H1 (cell line): Measurements from ENCODE around the gene CLEC2B. TPM values are rescaled to one million over a fixed set of nuclear protein-coding genes. Genes with fewer than 3 reads are reported as not detected.
A peak's percentile ranks its signal among the peaks of the same experiment; 100 is the strongest.

Experiments used
- CTCF ChIA-PET: fragments of 300-600 bp; sonication (Branson Sonifier 250); formaldehyde crosslinking; loops from one replicate; lab custom pipeline; 2021; ENCODE audit not compliant: partially characterized antibody; lab: Charles Lee
- POLR2A ChIA-PET: fragments of 300-600 bp; sonication (Branson Sonifier 250); formaldehyde crosslinking; loops from one replicate; lab custom pipeline; 2021; ENCODE audit warnings: inconsistent platforms; ENCODE audit not compliant: partially characterized antibody; lab: Charles Lee
- DNase-seq, 2 experiments: peaks; one replicate each; pipeline versions ENCODE4 v3.0.0 to v3.0.0-alpha.2; 2010 to 2022; ENCODE audit warnings: low spot score in 2 of 2, low read depth in 1 of 2, mixed read lengths in 1 of 2
- FAIRE-seq: peaks from 2 replicates; lab custom pipeline; 2011; peaks lifted over from hg19 to GRCh38; lab: Jason Lieb, UNC
- H2AFZ ChIP-seq: 2 replicates; pipeline ENCODE4 v1.8.1; 2012; ENCODE audit warnings: low read length, inconsistent platforms
- H2AK5ac ChIP-seq: 2 replicates; pipeline ENCODE4 v1.6.1; 2013; ENCODE audit warnings: low read depth, low read length
- H2BK120ac ChIP-seq: replicated peaks from 2 replicates; pipeline ENCODE3; 2013; ENCODE audit warnings: low read depth, low read length, inconsistent platforms
- H2BK12ac ChIP-seq: 2 replicates; pipeline ENCODE4 v1.6.1; 2013; ENCODE audit warnings: low read depth, low read length
- H2BK15ac ChIP-seq: 2 replicates; pipeline ENCODE4 v1.6.1; 2013; ENCODE audit warnings: low read length
- H2BK20ac ChIP-seq: 2 replicates; pipeline ENCODE4 v1.6.1; 2013; ENCODE audit warnings: low read length
- H2BK5ac ChIP-seq: 2 replicates; pipeline ENCODE4 v1.6.1; 2013; ENCODE audit warnings: low read depth, low read length
- H3K14ac ChIP-seq: 2 replicates; pipeline ENCODE4 v1.6.1; 2013; ENCODE audit warnings: inconsistent platforms; ENCODE audit not compliant: insufficient read length
- H3K18ac ChIP-seq: 2 replicates; pipeline ENCODE4 v1.6.1; 2013; ENCODE audit warnings: low read length; ENCODE audit errors: extremely low read depth
- H3K23ac ChIP-seq: 2 replicates; pipeline ENCODE4 v1.6.1; 2013; ENCODE audit warnings: inconsistent platforms; ENCODE audit not compliant: insufficient read length
- H3K23me2 ChIP-seq: 2 replicates; pipeline ENCODE4 v1.6.1; 2013; ENCODE audit warnings: low read depth, low read length
- H3K27ac ChIP-seq: 2 replicates; pipeline ENCODE4 v1.6.1; 2011; ENCODE audit warnings: low read depth, low read length, inconsistent platforms
- H3K27me3 ChIP-seq, 4 experiments: replicated peaks in 1 of 4; 1 replicate in 1 of 4; 2 replicates in 3 of 4; pipeline versions ENCODE4 v1.6.1 to v1.8.1; 2011 to 2013; ENCODE audit warnings: low read length in 3 of 4, mild to moderate bottlenecking in 3 of 4, inconsistent platforms in 2 of 4, mixed read lengths in 2 of 4, moderate library complexity in 1 of 4; ENCODE audit not compliant: control insufficient read depth in 3 of 4, insufficient read depth in 3 of 4; ENCODE audit errors: extremely low read depth in 1 of 4
- H3K36me3 ChIP-seq, 4 experiments: 2 replicates each; pipeline versions ENCODE4 v1.6.1 to v1.8.1; 2011 to 2013; ENCODE audit warnings: mild to moderate bottlenecking in 4 of 4, low read length in 3 of 4, moderate library complexity in 2 of 4, control low read depth in 1 of 4, inconsistent platforms in 1 of 4; ENCODE audit not compliant: insufficient read depth in 4 of 4, control insufficient read depth in 2 of 4
- H3K4ac ChIP-seq: replicated peaks from 2 replicates; pipeline ENCODE3; 2013; ENCODE audit warnings: low read length, low read depth, mixed read lengths, inconsistent platforms; ENCODE audit not compliant: insufficient read length
- H3K4me1 ChIP-seq, 4 experiments: replicated peaks in 1 of 4; 1 replicate in 1 of 4; 2 replicates in 3 of 4; pipeline versions ENCODE4 v1.6.1 to v1.8.1; 2011 to 2013; ENCODE audit warnings: low read length in 3 of 4, inconsistent platforms in 2 of 4, mixed read lengths in 1 of 4; ENCODE audit not compliant: insufficient read depth in 4 of 4, control insufficient read depth in 3 of 4
- H3K4me2 ChIP-seq, 2 experiments: 2 replicates each; pipeline versions ENCODE4 v1.6.1 to v1.8.1; 2011 to 2013; ENCODE audit warnings: low read depth in 2 of 2, low read length in 2 of 2, control low read depth in 1 of 2, inconsistent platforms in 1 of 2, mild to moderate bottlenecking in 1 of 2; ENCODE audit not compliant: insufficient read depth in 1 of 2
- H3K4me3 ChIP-seq, 4 experiments: fragments of 200-600, 300-600 bp in 1 of 4; sonication (generic), shearing (Covaris generic), sonication (Bioruptor Twin) in 1 of 4; 2 replicates each; pipeline versions ENCODE4 v1.5.1 to v1.8.1; 2011 to 2016; ENCODE audit warnings: low read length in 4 of 4, low read depth in 3 of 4, control low read depth in 2 of 4, inconsistent platforms in 2 of 4, mild to moderate bottlenecking in 2 of 4, mixed read lengths in 1 of 4, moderate library complexity in 1 of 4; ENCODE audit not compliant: insufficient read depth in 2 of 4; ENCODE audit errors: extremely low read depth in 1 of 4
- H3K56ac ChIP-seq: replicated peaks from 2 replicates; pipeline ENCODE3; 2013; ENCODE audit warnings: low read depth, mild to moderate bottlenecking, mixed read lengths, low read length, inconsistent platforms; ENCODE audit not compliant: insufficient read length
- H3K79me1 ChIP-seq: 2 replicates; pipeline ENCODE4 v1.6.1; 2013; ENCODE audit warnings: low read depth, low read length, control low read depth
- H3K79me2 ChIP-seq, 2 experiments: 2 replicates each; pipeline versions ENCODE4 v1.6.1 to v1.8.1; 2012 to 2013; ENCODE audit warnings: low read length in 2 of 2, mild to moderate bottlenecking in 2 of 2, inconsistent platforms in 1 of 2; ENCODE audit not compliant: insufficient read depth in 2 of 2, control insufficient read depth in 1 of 2
- H3K9ac ChIP-seq, 4 experiments: replicated peaks in 1 of 4; 1 replicate in 1 of 4; 2 replicates in 3 of 4; pipeline versions ENCODE4 v1.6.1 to v1.8.1; 2011 to 2013; ENCODE audit warnings: low read depth in 3 of 4, low read length in 3 of 4, control low read depth in 2 of 4, mild to moderate bottlenecking in 2 of 4, moderate library complexity in 2 of 4, inconsistent platforms in 1 of 4; ENCODE audit errors: extremely low read depth in 1 of 4
- H3K9me3 ChIP-seq, 2 experiments: 2 replicates each; pipeline versions ENCODE4 v1.6.1 to v1.8.1; 2012 to 2013; ENCODE audit warnings: mild to moderate bottlenecking in 2 of 2, moderate library complexity in 2 of 2, control low read depth in 1 of 2, inconsistent platforms in 1 of 2, low read depth in 1 of 2, low read length in 1 of 2, mixed read lengths in 1 of 2; ENCODE audit not compliant: insufficient read depth in 2 of 2
- H4K20me1 ChIP-seq, 2 experiments: replicated peaks in 1 of 2; 2 replicates each; pipeline versions ENCODE3 to v1.8.1; 2011 to 2013; ENCODE audit warnings: inconsistent platforms in 2 of 2, low read length in 2 of 2, mild to moderate bottlenecking in 1 of 2; ENCODE audit not compliant: insufficient read depth in 2 of 2, control insufficient read depth in 1 of 2
- H4K5ac ChIP-seq: 2 replicates; pipeline ENCODE4 v1.6.1; 2013; ENCODE audit warnings: low read length, low read depth, mixed read lengths, inconsistent platforms; ENCODE audit not compliant: insufficient read length
- H4K8ac ChIP-seq: 2 replicates; pipeline ENCODE4 v1.8.0; 2013; ENCODE audit warnings: mild to moderate bottlenecking, moderate library complexity, low read length, inconsistent platforms; ENCODE audit not compliant: insufficient read depth; ENCODE audit errors: extremely low read depth
- H4K91ac ChIP-seq: replicated peaks from 2 replicates; pipeline ENCODE3; 2013; ENCODE audit warnings: low read length, mixed read lengths, inconsistent platforms; ENCODE audit not compliant: insufficient read length
- ATF3 ChIP-seq: IDR thresholded peaks from 2 replicates; pipeline ENCODE4 v1.6.1; 2011; ENCODE audit warnings: low read depth, mild to moderate bottlenecking, low read length; ENCODE audit not compliant: insufficient read depth
- CEBPB ChIP-seq: IDR thresholded peaks from 2 replicates; pipeline ENCODE4 v1.6.1; 2012; ENCODE audit warnings: low read depth, low read length
- CHD1 ChIP-seq: IDR thresholded peaks from 2 replicates; pipeline ENCODE4 v1.6.1; 2012; ENCODE audit warnings: low read depth, low read length, improper control_type of control experiment
- CREB1 ChIP-seq: IDR thresholded peaks from 2 replicates; pipeline ENCODE4 v1.6.1; 2012; ENCODE audit warnings: inconsistent platforms
- HDAC2 ChIP-seq, 2 experiments: fragments of 300-600 bp in 1 of 2; sonication (generic) in 1 of 2; IDR thresholded peaks; 2 replicates each; pipeline ENCODE4 v1.6.1; 2011 to 2012; ENCODE audit warnings: low read depth in 2 of 2, low read length in 2 of 2, mild to moderate bottlenecking in 2 of 2, moderate library complexity in 2 of 2, borderline replicate concordance in 1 of 2, inconsistent platforms in 1 of 2
- MAFK ChIP-seq: IDR thresholded peaks from 2 replicates; pipeline ENCODE4 v1.6.1; 2012; ENCODE audit warnings: low read depth, mild to moderate bottlenecking, improper control_type of control experiment, low read length
- MAX ChIP-seq: IDR thresholded peaks from 2 replicates; pipeline ENCODE4 v1.6.1; 2012; ENCODE audit warnings: inconsistent platforms
- RFX5 ChIP-seq: IDR thresholded peaks from 2 replicates; pipeline ENCODE4 v1.6.1; 2011; ENCODE audit warnings: low read depth, low read length, improper control_type of control experiment, borderline replicate concordance
- SIN3A ChIP-seq, 2 experiments: IDR thresholded peaks in 1 of 2; conservative IDR thresholded peaks in 1 of 2; 2 replicates each; pipeline ENCODE4 v1.6.1; 2011 to 2012; ENCODE audit warnings: low read length in 2 of 2, improper control_type of control experiment in 1 of 2, low read depth in 1 of 2, mild to moderate bottlenecking in 1 of 2
- TBP ChIP-seq: IDR thresholded peaks from 2 replicates; pipeline ENCODE4 v1.6.1; 2011; ENCODE audit warnings: low read depth, low read length, improper control_type of control experiment
- WGBS, 2 experiments: shearing (Covaris generic) in 1 of 2; methylation state at CpG; one replicate each; pipeline versions ENCODE4 v1.1.6 to v1.1.7; 2013 to 2015; ENCODE audit warnings: low lambda C conversion rate in 2 of 2, mixed read lengths in 2 of 2, inconsistent platforms in 1 of 2, low coverage in 1 of 2, missing lambda C conversion rate in 1 of 2; ENCODE audit not compliant: insufficient replicate concordance in 2 of 2, insufficient coverage in 1 of 2, insufficient read length in 1 of 2; ENCODE audit errors: extremely low coverage in 1 of 2, missing lambda C conversion rate in 1 of 2; 5-methylcytosine and 5-hydroxymethylcytosine counted together
- polyA plus RNA-seq, 7 experiments: library from polyadenylated mRNA; depleted of rRNA in 3 of 7; stranded (reverse) in 5 of 7; unstranded in 2 of 7; fragments of >200 nt in 5 of 7; fragments of 200-250 nt in 2 of 7; gene quantifications; 1 replicate in 5 of 7; 2 replicates in 1 of 7; 4 replicates in 1 of 7; pipeline versions ENCODE4 v1.2.1 to v1.2.3, GENCODE V29; 2011 to 2013; ENCODE audit warnings: missing spikeins in 2 of 7, mixed read lengths in 2 of 7
- total RNA-seq: library from RNA; stranded (reverse); fragmentation: NEBNext Ultra II Directional; extraction: Animal tissue kit (Norgen Biotek cat#: 25700); gene quantifications from 2 replicates; pipeline ENCODE4 v1.2.1, GENCODE V29; 2021
- TF ChIP-seq, protein P1 (sequence below): IDR thresholded peaks from 2 replicates; pipeline ENCODE4 v1.6.1; 2011; ENCODE audit warnings: low read length, improper control_type of control experiment

Gene CLEC2B
- total and polyA plus RNA-seq, 2 of the 8 experiments (the other 6 are each of a cell fraction or from before 2014, with no cell fraction given): not detected

- FAIRE-seq: no peak
- Histone ChIP-seq H3K36me3 (no peaks in the 10 kb centered on the region), H3K56ac (no peak overlapping the region), H3K23ac (no peak overlapping the region), H3K14ac (no peak overlapping the region), H2BK5ac (no peak overlapping the region), H3K79me2 (no peaks in the 10 kb centered on the region), H3K4me2 (no peak overlapping the region), H2BK20ac (no peak overlapping the region), H3K79me1 (no peaks in the 10 kb centered on the region), H3K18ac (no peak overlapping the region), H2BK12ac (no peak overlapping the region), H3K4ac (no peak overlapping the region), H4K8ac (peak overlapping the region; percentile 36), H4K20me1 (no peaks in the 10 kb centered on the region), H3K27me3 (no peaks in the 10 kb centered on the region), H3K4me3 (no peak overlapping the region), H2BK15ac (no peak overlapping the region), H2BK120ac (no peak overlapping the region), H3K4me1 (no peaks in the 10 kb centered on the region), H3K23me2 (no peaks in the 10 kb centered on the region), H3K27ac (no peak overlapping the region), H3K9me3 (no peaks in the 10 kb centered on the region), H3K9ac (no peak overlapping the region), H2AFZ (no peak overlapping the region), H2AK5ac (no peak overlapping the region), H4K91ac (no peak overlapping the region), H4K5ac (no peak overlapping the region)
- WGBS, 2 experiments: 91% methylated on average over 9 of the region's 9 CpGs; no CpG with 5 or more reads in 1 of the 2 experiments
- ChIA-PET POLR2A (no interaction called here), CTCF (interaction anchor here (7.5 kb wide), 1 partner anchor 22 kb away, joined by 54 read pairs; no protein-coding TSS in a partner anchor)
- no peak for DNase-seq
- TF ChIP-seq HDAC2 (IDR thresholded peaks at IDR 0.05; ENCODE audit: borderline replicate concordance in 1 of 2, low read depth in 2 of 2, low read length in 2 of 2) (no peak), CEBPB (no peak), ATF3 (no peak), SIN3A (conservative IDR thresholded peaks at IDR 0.05 in 1 of 2, IDR thresholded peaks at IDR 0.05 in 1 of 2; ENCODE audit: low read depth in 1 of 2, low read length in 2 of 2) (no peak), CREB1 (no peak), RFX5 (no peak), CHD1 (no peak), TBP (no peak), MAX (no peak), MAFK (no peak)
- TF ChIP-seq, protein P1, sequence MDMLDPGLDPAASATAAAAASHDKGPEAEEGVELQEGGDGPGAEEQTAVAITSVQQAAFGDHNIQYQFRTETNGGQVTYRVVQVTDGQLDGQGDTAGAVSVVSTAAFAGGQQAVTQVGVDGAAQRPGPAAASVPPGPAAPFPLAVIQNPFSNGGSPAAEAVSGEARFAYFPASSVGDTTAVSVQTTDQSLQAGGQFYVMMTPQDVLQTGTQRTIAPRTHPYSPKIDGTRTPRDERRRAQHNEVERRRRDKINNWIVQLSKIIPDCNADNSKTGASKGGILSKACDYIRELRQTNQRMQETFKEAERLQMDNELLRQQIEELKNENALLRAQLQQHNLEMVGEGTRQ: no peak
Measured at GRCh38 chr12:9820281-9820930, 48.7 kb downstream of the CLEC2B start.
